ENCODE measurements around the gene STOX1.
A peak's percentile ranks its signal among the peaks of the same experiment; 100 is the strongest.
"Not testable (repeated sequence)": the region's sequence is repeated elsewhere in the genome, so short reads cannot be mapped to it uniquely, and the experiment has no call there.

The STOX1 gene, protein sequence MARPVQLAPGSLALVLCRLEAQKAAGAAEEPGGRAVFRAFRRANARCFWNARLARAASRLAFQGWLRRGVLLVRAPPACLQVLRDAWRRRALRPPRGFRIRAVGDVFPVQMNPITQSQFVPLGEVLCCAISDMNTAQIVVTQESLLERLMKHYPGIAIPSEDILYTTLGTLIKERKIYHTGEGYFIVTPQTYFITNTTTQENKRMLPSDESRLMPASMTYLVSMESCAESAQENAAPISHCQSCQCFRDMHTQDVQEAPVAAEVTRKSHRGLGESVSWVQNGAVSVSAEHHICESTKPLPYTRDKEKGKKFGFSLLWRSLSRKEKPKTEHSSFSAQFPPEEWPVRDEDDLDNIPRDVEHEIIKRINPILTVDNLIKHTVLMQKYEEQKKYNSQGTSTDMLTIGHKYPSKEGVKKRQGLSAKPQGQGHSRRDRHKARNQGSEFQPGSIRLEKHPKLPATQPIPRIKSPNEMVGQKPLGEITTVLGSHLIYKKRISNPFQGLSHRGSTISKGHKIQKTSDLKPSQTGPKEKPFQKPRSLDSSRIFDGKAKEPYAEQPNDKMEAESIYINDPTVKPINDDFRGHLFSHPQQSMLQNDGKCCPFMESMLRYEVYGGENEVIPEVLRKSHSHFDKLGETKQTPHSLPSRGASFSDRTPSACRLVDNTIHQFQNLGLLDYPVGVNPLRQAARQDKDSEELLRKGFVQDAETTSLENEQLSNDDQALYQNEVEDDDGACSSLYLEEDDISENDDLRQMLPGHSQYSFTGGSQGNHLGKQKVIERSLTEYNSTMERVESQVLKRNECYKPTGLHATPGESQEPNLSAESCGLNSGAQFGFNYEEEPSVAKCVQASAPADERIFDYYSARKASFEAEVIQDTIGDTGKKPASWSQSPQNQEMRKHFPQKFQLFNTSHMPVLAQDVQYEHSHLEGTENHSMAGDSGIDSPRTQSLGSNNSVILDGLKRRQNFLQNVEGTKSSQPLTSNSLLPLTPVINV

GRCh38 chr10:68826764-68827591, at the start of gene STOX1:
Gene STOX1, plus strand, starts transcription at chr10:68827531. Its CDS starts 93 bp downstream, at chr10:68827624.
- DNase-seq = peak; percentile 84

- DNase-seq = no peak
These were observed 45.4 kb upstream of the STOX1 start for GRCh38 chr10:68781613-68782574.

GRCh38 chr10:68784476-68784875, 42.9 kb upstream of the STOX1 start:
- DNase-seq = no peak

DNA sequence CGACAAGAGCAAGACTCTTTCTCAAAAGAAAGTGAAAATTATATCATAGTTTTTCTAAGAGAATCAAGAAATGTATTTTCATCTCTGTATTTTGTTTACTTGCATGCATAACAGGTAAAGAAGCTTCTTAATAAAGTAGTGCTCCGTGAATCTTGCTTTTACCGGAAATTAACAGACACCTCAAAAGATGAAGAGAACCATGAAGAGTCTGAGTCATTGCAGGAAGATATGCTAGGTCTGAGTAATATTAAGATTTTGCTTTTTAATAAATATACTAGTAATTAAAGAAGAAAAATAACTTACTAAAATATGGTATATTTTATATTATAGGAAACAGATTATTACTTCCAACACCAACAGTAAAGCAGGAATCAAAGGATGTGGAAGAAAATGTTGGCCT, 39.5 kb upstream of the STOX1 start:
- DNase-seq = no peak

GRCh38 chr10:68790476-68790875, 36.9 kb upstream of the STOX1 start:
- no peak for DNase-seq

- DNase-seq = no peak
These were observed 35.2 kb upstream of the STOX1 start for GRCh38 chr10:68792115-68792514.

- no peak for DNase-seq
These were observed 31.3 kb upstream of the STOX1 start for GRCh38 chr10:68795886-68796532.

- DNase-seq = no peak
These were observed 30.7 kb upstream of the STOX1 start for GRCh38 chr10:68796605-68797004.

DNA sequence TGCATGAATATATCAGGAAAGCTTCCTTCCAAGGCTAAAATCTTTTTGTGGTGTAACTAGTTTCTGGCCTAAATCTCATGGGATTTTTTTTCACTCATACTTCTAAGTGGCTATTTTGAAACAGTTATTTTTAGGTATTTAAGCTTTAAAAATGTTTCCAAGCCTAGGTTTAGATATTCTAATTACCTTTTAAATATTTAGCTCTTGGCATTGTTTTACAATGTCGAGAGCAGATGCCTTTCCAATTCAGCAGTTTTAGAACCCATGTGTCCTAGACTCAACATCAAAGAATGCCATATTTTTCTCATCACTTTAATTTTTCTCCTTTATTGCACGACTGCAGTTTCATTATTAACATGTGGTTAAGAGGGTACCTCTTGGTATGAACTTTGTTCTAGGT, 27.1 kb upstream of the STOX1 start:
- DNase-seq = no peak

GRCh38 chr10:68804692-68805091, 22.6 kb upstream of the STOX1 start:
- no peak for DNase-seq

- DNase-seq = not testable (repeated sequence)
These were observed 16.5 kb upstream of the STOX1 start for GRCh38 chr10:68810830-68811229.

GRCh38 chr10:68811314-68812009, 15.9 kb upstream of the STOX1 start:
- DNase-seq = no peak

GRCh38 chr10:68812420-68812819, 14.9 kb upstream of the STOX1 start:
- no peak for DNase-seq

GRCh38 chr10:68813559-68813958, 13.8 kb upstream of the STOX1 start:
- no peak for DNase-seq

- DNase-seq = no peak
These were observed 10.4 kb upstream of the STOX1 start for GRCh38 chr10:68816796-68817412.

DNA sequence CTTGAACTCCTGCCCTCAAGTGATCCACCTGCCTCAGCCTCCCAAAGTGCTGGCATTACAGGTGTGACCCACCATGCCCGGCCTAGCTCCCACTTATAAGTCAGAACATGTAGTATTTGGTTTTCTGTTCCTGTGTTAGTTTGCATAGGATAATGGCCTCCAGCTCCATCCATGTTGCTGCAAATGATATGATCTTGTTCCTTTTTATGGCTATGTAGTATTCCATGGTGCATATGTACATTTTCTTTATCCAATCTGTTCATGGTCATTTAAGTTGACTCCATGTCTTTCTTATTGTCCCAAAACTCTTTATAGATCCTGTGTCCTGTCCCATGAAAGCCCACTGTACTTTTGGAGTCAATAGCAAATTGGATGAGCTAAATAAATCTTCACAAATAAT, 7.0 kb upstream of the STOX1 start:
- DNase-seq = not testable (repeated sequence)

DNA sequence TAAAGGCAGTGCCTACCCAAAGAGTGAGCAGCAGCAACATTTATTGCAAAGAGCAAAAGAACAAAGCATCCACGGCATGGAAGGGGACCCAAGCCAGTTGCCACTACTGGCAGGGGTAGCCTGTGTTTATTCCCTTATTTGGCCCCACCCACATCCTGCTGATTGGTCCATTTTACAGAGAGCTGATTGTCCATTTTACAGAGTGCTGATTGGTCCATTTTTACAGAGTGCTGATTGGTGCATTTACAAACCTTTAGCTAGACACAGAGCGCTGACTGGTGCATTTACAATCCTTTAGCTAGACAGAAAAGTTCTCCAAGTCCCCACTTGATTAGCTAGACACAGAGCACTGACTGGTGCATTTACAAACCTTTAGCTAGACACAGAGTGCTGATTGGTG, 4.7 kb upstream of the STOX1 start:
- not testable (repeated sequence) for DNase-seq

GRCh38 chr10:68827592-68827959, 245 bp downstream of the STOX1 start:
- DNase-seq = not testable (repeated sequence)

GRCh38 chr10:68828083-68828601, 811 bp downstream of the STOX1 start:
- peak; percentile 40 for DNase-seq

GRCh38 chr10:68828833-68829232, 1.5 kb downstream of the STOX1 start:
- no peak for DNase-seq

Data from CD4-positive, alpha-beta T cell treated with Interleukin-17A for 4 hours (primary cell).